Measurements from ENCODE around the gene FHAD1.

FHAD1 gene

DNA sequence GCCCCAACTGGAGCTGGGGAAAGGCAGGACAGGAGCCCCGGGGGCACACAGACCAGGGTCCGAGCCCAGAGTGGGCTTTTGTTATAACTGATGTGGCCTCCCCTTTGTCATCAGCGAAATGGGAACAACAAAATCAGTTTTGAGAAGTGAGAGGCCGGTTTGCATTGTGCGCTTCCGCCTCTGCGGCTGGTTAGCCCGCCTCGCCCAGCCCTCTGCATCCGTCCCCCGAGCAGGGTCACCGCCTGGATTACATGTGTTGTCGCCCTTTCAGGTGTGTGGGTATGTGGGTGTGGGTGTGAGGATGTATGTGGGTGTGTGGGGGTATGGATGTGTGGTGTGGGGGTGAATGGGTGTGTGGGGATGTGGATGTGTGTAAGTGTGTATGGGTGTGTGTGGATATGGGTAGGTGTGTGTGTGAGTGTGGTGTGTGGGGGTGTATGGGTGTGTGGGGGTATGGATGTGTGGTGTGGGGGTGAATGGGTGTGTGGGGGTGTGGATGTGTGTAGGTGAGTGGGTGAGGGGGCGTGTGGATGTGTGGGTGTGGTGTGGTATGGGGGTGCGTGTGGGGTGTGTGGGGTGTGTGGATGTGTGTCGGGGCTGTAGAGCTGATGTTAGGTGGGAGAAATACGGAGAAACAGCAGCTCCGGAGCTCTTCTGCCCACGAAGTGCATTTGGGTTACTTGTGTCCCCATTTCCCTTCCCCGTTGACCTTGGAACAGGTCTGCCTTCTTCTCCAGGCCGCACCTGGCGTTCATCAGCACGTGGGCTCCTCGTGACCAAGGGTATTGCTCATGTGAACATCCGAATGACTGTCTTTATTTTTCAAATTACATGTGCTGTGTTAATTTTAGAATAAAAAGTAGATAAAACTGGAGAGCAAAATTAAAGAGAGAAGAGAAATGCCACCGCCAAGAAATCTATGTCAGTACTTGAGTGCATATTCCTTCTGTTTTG is 67.6 kb downstream of the FHAD1 start:
- Histone ChIP-seq H3K27ac (ENCODE audit: low read length) (no peak overlapping the region), H3K9ac (ENCODE audit: low read length) (peak overlapping the region; percentile 57), H3K36me3 (replicated peaks; ENCODE audit: low read depth, low read length) (no peaks in the 10 kb centered on the region), H2AFZ (ENCODE audit: low read depth, low read length) (peak overlapping the region; percentile 66), H3K27me3 (ENCODE audit: low read depth, low read length) (no peaks in the 10 kb centered on the region), H3K4me3 (ENCODE audit: low read length) (peak overlapping the region; percentile 77), H3K9me3 (ENCODE audit: insufficient read depth, low read length) (no peaks in the 10 kb centered on the region), H3K79me2 (ENCODE audit: low read length) (no peaks in the 10 kb centered on the region), H3K4me1 (ENCODE audit: low read length) (peaks cover 6% of the 10 kb centered on the region), H4K20me1 (ENCODE audit: insufficient read depth, low read length) (no peaks in the 10 kb centered on the region), H3K4me2 (ENCODE audit: low read length) (peak overlapping the region; percentile 98)
- no peak for TF ChIP-seq EZH2phosphoT487 (IDR thresholded peaks at IDR 0.05; ENCODE audit: low read depth)
- no peak for TF ChIP-seq CTCF (IDR thresholded peaks at IDR 0.05; ENCODE audit: low read depth, low read length)

GRCh38 chr1:15315815-15316214 is 68.8 kb downstream of the FHAD1 start:
- H3K27me3 ChIP-seq (ENCODE audit: low read depth, low read length) = no peaks in the 10 kb centered on the region
- no peak overlapping the region for H3K4me3 ChIP-seq (ENCODE audit: low read length)
- H4K20me1 ChIP-seq (ENCODE audit: insufficient read depth, low read length) = no peaks in the 10 kb centered on the region
- H3K79me2 ChIP-seq (ENCODE audit: low read length) = no peaks in the 10 kb centered on the region
- H3K36me3 ChIP-seq (replicated peaks; ENCODE audit: low read depth, low read length) = peaks cover 2% of the 10 kb centered on the region
- no peak overlapping the region for H3K9ac ChIP-seq (ENCODE audit: low read length)
- H3K27ac ChIP-seq (ENCODE audit: low read length) = no peak overlapping the region
- TF ChIP-seq CTCF (IDR thresholded peaks at IDR 0.05; ENCODE audit: low read depth, low read length) = no peak
- no peak for TF ChIP-seq EZH2phosphoT487 (IDR thresholded peaks at IDR 0.05; ENCODE audit: low read depth)
- peaks cover 9% of the 10 kb centered on the region; the same call in 1 of the 2 replicates for H3K9me3 ChIP-seq (ENCODE audit: insufficient read depth, low read length)
- no peak overlapping the region for H3K4me2 ChIP-seq (ENCODE audit: low read length)
- H2AFZ ChIP-seq (ENCODE audit: low read depth, low read length) = no peak overlapping the region
- H3K4me1 ChIP-seq (ENCODE audit: low read length) = peaks cover 6% of the 10 kb centered on the region

GRCh38 chr1:15316510-15316909 is 69.5 kb downstream of the FHAD1 start:
- H2AFZ ChIP-seq (ENCODE audit: low read depth, low read length) = no peak overlapping the region
- H3K4me2 ChIP-seq (ENCODE audit: low read length) = no peak overlapping the region
- no peak overlapping the region for H3K27ac ChIP-seq (ENCODE audit: low read length)
- TF ChIP-seq CTCF (IDR thresholded peaks at IDR 0.05; ENCODE audit: low read depth, low read length) (no peak), EZH2phosphoT487 (IDR thresholded peaks at IDR 0.05; ENCODE audit: low read depth) (no peak)
- no peaks in the 10 kb centered on the region for H3K27me3 ChIP-seq (ENCODE audit: low read depth, low read length)
- H3K4me1 ChIP-seq (ENCODE audit: low read length) = peaks cover 6% of the 10 kb centered on the region
- H3K36me3 ChIP-seq (replicated peaks; ENCODE audit: low read depth, low read length) = peaks cover 2% of the 10 kb centered on the region
- no peak overlapping the region for H3K4me3 ChIP-seq (ENCODE audit: low read length)
- H3K79me2 ChIP-seq (ENCODE audit: low read length) = no peaks in the 10 kb centered on the region
- H3K9ac ChIP-seq (ENCODE audit: low read length) = no peak overlapping the region
- no peaks in the 10 kb centered on the region for H4K20me1 ChIP-seq (ENCODE audit: insufficient read depth, low read length)
- peaks cover 9% of the 10 kb centered on the region; the same call in 1 of the 2 replicates for H3K9me3 ChIP-seq (ENCODE audit: insufficient read depth, low read length)

DNA sequence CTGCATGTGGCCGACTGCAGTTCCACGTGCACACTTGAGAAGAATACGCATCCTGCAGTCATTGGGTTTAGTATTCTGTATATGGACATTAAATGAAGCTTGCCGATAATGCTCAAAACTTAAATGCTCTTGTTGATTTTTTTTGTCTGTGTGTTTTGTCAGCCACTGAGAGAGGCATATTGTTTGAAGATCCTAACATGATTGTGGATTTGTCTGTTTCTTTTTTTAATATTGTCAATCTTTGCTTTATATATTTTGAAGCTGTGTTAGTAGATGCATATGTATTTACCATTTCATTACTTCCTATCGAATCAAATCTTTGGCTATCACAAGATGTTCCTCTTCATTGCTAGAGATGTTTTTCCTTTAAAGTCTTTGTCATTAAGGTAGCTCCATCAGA is 73.2 kb downstream of the FHAD1 start:
- Histone ChIP-seq H4K20me1 (ENCODE audit: insufficient read depth, low read length) (no peaks in the 10 kb centered on the region), H3K4me2 (ENCODE audit: low read length) (no peak overlapping the region), H3K4me1 (ENCODE audit: low read length) (peaks cover 9% of the 10 kb centered on the region; the same call in 1 of the 2 replicates), H3K9me3 (ENCODE audit: insufficient read depth, low read length) (peaks cover 9% of the 10 kb centered on the region; the same call in 1 of the 2 replicates), H3K27ac (ENCODE audit: low read length) (no peak overlapping the region), H3K79me2 (ENCODE audit: low read length) (no peaks in the 10 kb centered on the region), H3K4me3 (ENCODE audit: low read length) (no peak overlapping the region), H3K36me3 (replicated peaks; ENCODE audit: low read depth, low read length) (peaks cover 2% of the 10 kb centered on the region), H3K27me3 (ENCODE audit: low read depth, low read length) (0 out of 2 replicates have a peak, but pooled peaks cover 2% of the 10 kb centered on the region), H2AFZ (ENCODE audit: low read depth, low read length) (no peak overlapping the region), H3K9ac (ENCODE audit: low read length) (no peak overlapping the region)
- TF ChIP-seq EZH2phosphoT487 (IDR thresholded peaks at IDR 0.05; ENCODE audit: low read depth) = no peak
